OCI-LY7 (cell line): Measurements from ENCODE around the gene CDK14.

ENCODE experiments used
- CTCF ChIP-seq: fragments of 200-600 bp; sonication (generic); conservative IDR thresholded peaks from 2 replicates; pipeline ENCODE4 v1.5.1; 2014; ENCODE audit warnings: mild to moderate bottlenecking, antibody characterized with exemption, low read length, moderate library complexity, mixed read lengths
- EZH2phosphoT487 ChIP-seq: fragments of 200-600 bp; sonication (generic); IDR thresholded peaks from 2 replicates; pipeline ENCODE4 v1.6.1; 2018; ENCODE audit warnings: low read depth, borderline replicate concordance, mild to moderate bottlenecking, mixed run types, antibody characterized with exemption, low read length, moderate library complexity, mixed read lengths

- no peak for TF ChIP-seq EZH2phosphoT487
- no peak for TF ChIP-seq CTCF
Measured at GRCh38 chr7:90955641-90956207, 359.6 kb downstream of the CDK14 start.
